Measurements from ENCODE around the gene MTHFD1L.

GRCh38 chr6:150964765-150965164 is 99.3 kb downstream of the MTHFD1L start:
- TF ChIP-seq POLR2AphosphoS5 (IDR thresholded peaks at IDR 0.05; ENCODE audit: low read depth, low read length) (no peak), POLR2A (IDR thresholded peaks at IDR 0.05; ENCODE audit: low read depth, low read length) (no peak), TAF1 (IDR thresholded peaks at IDR 0.05; ENCODE audit: low read depth, low read length) (no peak)

Measured in GM12891 (cell line).